Esophagus muscularis mucosa (tissue), 4 donors: ENCODE results near the gene IL36A. TPM values are rescaled to one million over a fixed set of nuclear protein-coding genes. Genes with fewer than 3 reads are reported as not detected.

Experiments
- DNase-seq: peaks from one replicate; pipeline ENCODE4 v3.0.0-alpha.2; 2017; ENCODE audit errors: extremely low spot score
- H3K27ac ChIP-seq, 4 donors: fragments of 200-600 bp; sonication (generic); replicated peaks in 1 of 4; 1 replicate in 3 of 4; 2 replicates in 1 of 4; pipeline ENCODE4 v1.5.1; 2016 to 2019; ENCODE audit warnings: mild to moderate bottlenecking in 1 of 4
- H3K27me3 ChIP-seq, 4 donors: fragments of 200-600 bp; sonication (generic); one replicate each; pipeline versions ENCODE4 v1.5.1 to v1.6.0; 2016 to 2019
- H3K36me3 ChIP-seq, 4 donors: fragments of 200-600 bp; sonication (generic); one replicate each; pipeline ENCODE4 v1.5.1; 2016 to 2019
- H3K4me1 ChIP-seq, 4 donors: fragments of 200-600 bp; sonication (generic); one replicate each; pipeline ENCODE4 v1.5.1; 2016 to 2019
- H3K4me3 ChIP-seq, 4 donors: fragments of 200-600 bp; sonication (generic); 1 replicate in 2 of 4; 2 replicates in 2 of 4; pipeline ENCODE4 v1.5.1; 2016 to 2019; ENCODE audit warnings: mild to moderate bottlenecking in 4 of 4, moderate library complexity in 1 of 4
- H3K9me3 ChIP-seq, 4 donors: fragments of 200-600 bp; sonication (generic); 1 replicate in 3 of 4; 2 replicates in 1 of 4; pipeline ENCODE4 v1.5.1; 2016 to 2019
- EP300 ChIP-seq: sonication (generic); formaldehyde crosslinking; IDR thresholded peaks from one replicate; pipeline ENCODE4 v1.6.1; 2017; ENCODE audit warnings: antibody characterized with exemption
- POLR2A ChIP-seq: fragments of 450-650 bp; IDR thresholded peaks from one replicate; pipeline ENCODE4 v1.6.1; 2017; ENCODE audit warnings: antibody characterized with exemption, moderate library complexity, mild to moderate bottlenecking, low read depth
- POLR2AphosphoS5 ChIP-seq, 2 donors: sonication (generic); formaldehyde crosslinking; IDR thresholded peaks; one replicate each; pipeline ENCODE4 v1.6.1; 2017; ENCODE audit warnings: antibody characterized with exemption in 2 of 2
- WGBS: methylation state at CpG from one replicate; pipeline ENCODE4 v1.1.5; 2018; 5-methylcytosine and 5-hydroxymethylcytosine counted together
- intact Hi-C: fragments of 100-400 bp; cut with DNase I; formaldehyde crosslinking; loops from one replicate; pipeline ENCODE4 v1.15.1; 2023
- small RNA-seq, 3 donors: library from RNA; depleted of rRNA; stranded (forward); fragments of <200 nt; gene quantifications; one replicate each; pipeline ENCODE3, GENCODE V24; 2016
- total RNA-seq, 4 donors: library from RNA; depleted of rRNA; stranded (reverse); fragments of >200 nt; gene quantifications; one replicate each; pipeline versions ENCODE4 v1.1.0 to v1.2.1, GENCODE V29; 2016
- TF ChIP-seq, protein P1 (sequence below), 3 experiments: fragments of 200-600 bp in 2 of 3; fragments of 450-650 bp in 1 of 3; sonication (generic) in 2 of 3; IDR thresholded peaks; one replicate each; pipeline ENCODE4 v1.5.1; 2017 to 2019; ENCODE audit warnings: antibody characterized with exemption in 3 of 3, mild to moderate bottlenecking in 2 of 3, moderate library complexity in 1 of 3

IL36A gene
- total RNA-seq, 4 donors from 2014 or later = not detected

DNA sequence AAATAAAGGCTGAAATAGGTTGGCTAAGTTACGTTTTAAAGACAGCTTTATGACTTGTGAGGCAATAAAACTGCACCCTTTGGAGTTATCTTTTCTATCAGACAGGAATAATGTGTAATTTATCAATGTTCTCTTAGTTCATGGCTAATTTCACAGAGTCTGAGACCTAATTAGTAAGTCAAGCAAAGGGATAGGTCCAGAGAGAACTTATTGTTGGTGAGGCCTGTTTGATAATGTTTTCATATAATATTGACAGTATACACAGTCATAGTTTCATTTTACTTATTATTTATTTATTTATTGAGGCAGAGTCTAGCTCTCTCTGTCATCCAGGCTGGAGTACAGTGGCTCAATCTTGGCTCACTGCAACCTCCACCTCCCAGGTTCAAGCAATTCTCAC is 51.9 kb downstream of the IL36A start:
- H3K4me3 ChIP-seq = no peak overlapping the region
- intact Hi-C loops = no loop called here
- H3K4me1 ChIP-seq = no peaks in the 10 kb centered on the region
- peaks cover 0 to 5% (median 0%) of the 10 kb centered on the region in 4 donors for H3K27me3 ChIP-seq
- peaks cover 0 to 9% (median 3%) of the 10 kb centered on the region in 4 donors for H3K9me3 ChIP-seq
- DNase-seq = no peak
- WGBS = 64% methylated on average over 1 of the region's 1 CpG
- H3K27ac ChIP-seq = no peak overlapping the region
- no peaks in the 10 kb centered on the region for H3K36me3 ChIP-seq
- TF ChIP-seq EP300 (no peak), POLR2A (no peak), POLR2AphosphoS5 (IDR thresholded peaks at IDR 0.05) (no peak)
- TF ChIP-seq, protein P1, sequence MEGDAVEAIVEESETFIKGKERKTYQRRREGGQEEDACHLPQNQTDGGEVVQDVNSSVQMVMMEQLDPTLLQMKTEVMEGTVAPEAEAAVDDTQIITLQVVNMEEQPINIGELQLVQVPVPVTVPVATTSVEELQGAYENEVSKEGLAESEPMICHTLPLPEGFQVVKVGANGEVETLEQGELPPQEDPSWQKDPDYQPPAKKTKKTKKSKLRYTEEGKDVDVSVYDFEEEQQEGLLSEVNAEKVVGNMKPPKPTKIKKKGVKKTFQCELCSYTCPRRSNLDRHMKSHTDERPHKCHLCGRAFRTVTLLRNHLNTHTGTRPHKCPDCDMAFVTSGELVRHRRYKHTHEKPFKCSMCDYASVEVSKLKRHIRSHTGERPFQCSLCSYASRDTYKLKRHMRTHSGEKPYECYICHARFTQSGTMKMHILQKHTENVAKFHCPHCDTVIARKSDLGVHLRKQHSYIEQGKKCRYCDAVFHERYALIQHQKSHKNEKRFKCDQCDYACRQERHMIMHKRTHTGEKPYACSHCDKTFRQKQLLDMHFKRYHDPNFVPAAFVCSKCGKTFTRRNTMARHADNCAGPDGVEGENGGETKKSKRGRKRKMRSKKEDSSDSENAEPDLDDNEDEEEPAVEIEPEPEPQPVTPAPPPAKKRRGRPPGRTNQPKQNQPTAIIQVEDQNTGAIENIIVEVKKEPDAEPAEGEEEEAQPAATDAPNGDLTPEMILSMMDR (IDR thresholded peaks at IDR 0.05) = no peak

Small RNAs within 50 kb of the gene (small RNA-seq; reads per million reads assigned to genes)
- gene HMGN2P23 = 0 reads per million in 3 donors

Other genes with a start within 250 kb of the IL36A start
- gene CKAP2L, start 240.8 kb upstream of the IL36A start, total RNA-seq = 1 to 10 TPM in 1 of 4 donors, under 1 TPM in 2, not detected in 1; 0.23 to 1.5 (median 0.91) TPM
- under 1 TPM in 1 of 4 donors, not detected in 3; 0.13 TPM for gene IL1A, start 221.0 kb upstream of the IL36A start, total RNA-seq
- gene IL1B, start 168.7 kb upstream of the IL36A start, total RNA-seq = 1 to 10 TPM in 1 of 4 donors, not detected in 3; 2.7 TPM
- not detected for gene IL37, start 94.3 kb upstream of the IL36A start, total RNA-seq
- not detected for gene IL36G, start 27.5 kb upstream of the IL36A start, total RNA-seq
- gene IL36B, start 47.4 kb downstream of the IL36A start, total RNA-seq = not detected
- gene IL36RN, start 53.7 kb downstream of the IL36A start, total RNA-seq = not detected
- not detected for gene IL1F10, start 62.5 kb downstream of the IL36A start, total RNA-seq
- gene IL1RN, start 122.1 kb downstream of the IL36A start, total RNA-seq = 1 to 10 TPM in 1 of 4 donors, under 1 TPM in 2, not detected in 1; 0.40 to 4.1 (median 0.83) TPM
- 1 to 10 TPM; 3.1 to 4.6 (median 3.6) TPM for gene PSD4, start 168.5 kb downstream of the IL36A start, total RNA-seq